SW 1271 (cell line): Measurements from ENCODE around the gene ANKRD44.

Source experiments
- DNase-seq, 2 experiments: peaks; one replicate each; lab custom pipeline; 2025; lab: John Stamatoyannopoulos, UW

The ANKRD44 gene

GRCh38 chr2:197145471-197146056, 165.0 kb downstream of the ANKRD44 start:
- DNase-seq = no peak

- no peak for DNase-seq
These were observed 166.4 kb downstream of the ANKRD44 start for GRCh38 chr2:197144183-197144582.

GRCh38 chr2:197141702-197142473, 168.7 kb downstream of the ANKRD44 start:
- no peak for DNase-seq

- no peak for DNase-seq
These were observed 170.5 kb downstream of the ANKRD44 start for GRCh38 chr2:197140045-197140444.

GRCh38 chr2:197138506-197138905, 172.1 kb downstream of the ANKRD44 start:
- DNase-seq = no peak

GRCh38 chr2:197137826-197138477, 172.6 kb downstream of the ANKRD44 start:
- DNase-seq = peak in 1 of 2 experiments; percentile 25

GRCh38 chr2:197137231-197137630, 173.3 kb downstream of the ANKRD44 start:
- peak; percentile 16 to 28 for DNase-seq

- no peak for DNase-seq
These were observed 174.1 kb downstream of the ANKRD44 start for GRCh38 chr2:197136452-197136851.

GRCh38 chr2:197135806-197136205, 174.8 kb downstream of the ANKRD44 start:
- no peak for DNase-seq

GRCh38 chr2:197134206-197134605, 176.4 kb downstream of the ANKRD44 start:
- no peak for DNase-seq

- no peak for DNase-seq
These were observed 179.1 kb downstream of the ANKRD44 start for GRCh38 chr2:197131558-197131855.

GRCh38 chr2:197130318-197130717, 180.3 kb downstream of the ANKRD44 start:
- no peak for DNase-seq

GRCh38 chr2:197128897-197129296, 181.7 kb downstream of the ANKRD44 start:
- no peak for DNase-seq

GRCh38 chr2:197128126-197128525, 182.5 kb downstream of the ANKRD44 start:
- no peak for DNase-seq

GRCh38 chr2:197126630-197127352, 183.8 kb downstream of the ANKRD44 start:
- no peak for DNase-seq

- DNase-seq = no peak
These were observed 185.8 kb downstream of the ANKRD44 start for GRCh38 chr2:197124639-197125390.

GRCh38 chr2:197122821-197123220, 187.8 kb downstream of the ANKRD44 start:
- DNase-seq = no peak

- DNase-seq = no peak
These were observed 188.7 kb downstream of the ANKRD44 start for GRCh38 chr2:197121756-197122385.

- no peak for DNase-seq
These were observed 189.3 kb downstream of the ANKRD44 start for GRCh38 chr2:197121255-197121654.

GRCh38 chr2:197116306-197116879, 194.2 kb downstream of the ANKRD44 start:
- DNase-seq = no peak

- no peak for DNase-seq
These were observed 195.3 kb downstream of the ANKRD44 start for GRCh38 chr2:197115325-197115724.
